ENCODE results near the gene ZNF689. TPM values are rescaled to one million over a fixed set of nuclear protein-coding genes. Genes with fewer than 3 reads are reported as not detected.
"Not testable (repeated sequence)": the region's sequence is repeated elsewhere in the genome, so short reads cannot be mapped to it uniquely, and the experiment has no call there.

The ZNF689 gene
- polyA plus RNA-seq (2013, experiment 1 of 2; ENCODE audit: insufficient read length) = 5.1 TPM
- 5.5 TPM for polyA plus RNA-seq (2013, experiment 2 of 2; ENCODE audit: insufficient read length)

GRCh38 chr16:30609926-30610839 lies at the start of gene ZNF689:
TSS of gene ZNF689 (minus strand) at chr16:30610389. CDS start at chr16:30610041, 348 bp downstream.
- DNase-seq = peak; percentile 98

GRCh38 chr16:30658731-30659506 lies 48.7 kb upstream of the ZNF689 start:
- peak; percentile 99 for DNase-seq

- peak; percentile 100 for DNase-seq
These were observed 47.9 kb upstream of the ZNF689 start, which contains the start of gene FBRS for GRCh38 chr16:30657866-30658730. TSS of gene FBRS (plus strand) at chr16:30658431. CDS start at chr16:30659519, 1,088 bp downstream.

- no peak for DNase-seq
These were observed 47.0 kb upstream of the ZNF689 start for GRCh38 chr16:30656974-30657865.

GRCh38 chr16:30656388-30656787 lies 46.2 kb upstream of the ZNF689 start:
- no peak for DNase-seq

- DNase-seq = no peak
These were observed 45.7 kb upstream of the ZNF689 start for GRCh38 chr16:30655815-30656347.

- DNase-seq = no peak
These were observed 44.7 kb upstream of the ZNF689 start for GRCh38 chr16:30654856-30655255.

GRCh38 chr16:30652718-30653117 lies 42.5 kb upstream of the ZNF689 start:
- DNase-seq = no peak

GRCh38 chr16:30652005-30652296 lies 41.8 kb upstream of the ZNF689 start:
- DNase-seq = no peak

- DNase-seq = peak; percentile 73
These were observed 41.2 kb upstream of the ZNF689 start for GRCh38 chr16:30651124-30652004.

- DNase-seq = peak; percentile 100
These were observed 40.4 kb upstream of the ZNF689 start, which contains the start of gene PRR14 for GRCh38 chr16:30650369-30651123. TSS of gene PRR14 (plus strand) at chr16:30650960. CDS start at chr16:30651646, 686 bp downstream.

GRCh38 chr16:30649725-30650368 lies 39.7 kb upstream of the ZNF689 start:
- no peak for DNase-seq

GRCh38 chr16:30647274-30647571 lies 37.0 kb upstream of the ZNF689 start:
- DNase-seq = no peak

- DNase-seq = no peak
These were observed 35.5 kb upstream of the ZNF689 start for GRCh38 chr16:30645727-30646126.

GRCh38 chr16:30644334-30644830 lies 34.2 kb upstream of the ZNF689 start:
- DNase-seq = no peak

GRCh38 chr16:30641378-30641982 lies 31.3 kb upstream of the ZNF689 start:
- no peak for DNase-seq

- peak; percentile 69 for DNase-seq
These were observed 27.8 kb upstream of the ZNF689 start for GRCh38 chr16:30637944-30638343.

GRCh38 chr16:30637139-30637538 lies 26.9 kb upstream of the ZNF689 start:
- DNase-seq = not testable (repeated sequence)

All from fibroblast of skin of scalp (primary cell).